Endometrial microvascular endothelial cells (primary cell): ENCODE results near the gene OR11H1. TPM values are rescaled to one million over a fixed set of nuclear protein-coding genes. Genes with fewer than 3 reads are reported as not detected.
"Not testable (repeated sequence)": the region's sequence is repeated elsewhere in the genome, so short reads cannot be mapped to it uniquely, and the experiment has no call there.

ENCODE experiments used
- in situ Hi-C: cut with HindIII; loops from 2 replicates; pipeline ENCODE4 v1.10.0; 2017; ENCODE audit warnings: low sequenced_read_pairs, low pct_unique_long_range_greater_than_20kb; ENCODE audit errors: inconsistent ontology term
- total RNA-seq: library from RNA; depleted of rRNA; stranded (reverse); fragments of >200 nt; gene quantifications from one replicate; pipeline ENCODE4 v1.2.3, GENCODE V29; 2015; ENCODE audit errors: inconsistent ontology term

The OR11H1 gene, protein sequence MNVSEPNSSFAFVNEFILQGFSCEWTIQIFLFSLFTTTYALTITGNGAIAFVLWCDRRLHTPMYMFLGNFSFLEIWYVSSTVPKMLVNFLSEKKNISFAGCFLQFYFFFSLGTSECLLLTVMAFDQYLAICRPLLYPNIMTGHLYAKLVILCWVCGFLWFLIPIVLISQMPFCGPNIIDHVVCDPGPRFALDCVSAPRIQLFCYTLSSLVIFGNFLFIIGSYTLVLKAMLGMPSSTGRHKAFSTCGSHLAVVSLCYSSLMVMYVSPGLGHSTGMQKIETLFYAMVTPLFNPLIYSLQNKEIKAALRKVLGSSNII
- not detected for total RNA-seq

DNA sequence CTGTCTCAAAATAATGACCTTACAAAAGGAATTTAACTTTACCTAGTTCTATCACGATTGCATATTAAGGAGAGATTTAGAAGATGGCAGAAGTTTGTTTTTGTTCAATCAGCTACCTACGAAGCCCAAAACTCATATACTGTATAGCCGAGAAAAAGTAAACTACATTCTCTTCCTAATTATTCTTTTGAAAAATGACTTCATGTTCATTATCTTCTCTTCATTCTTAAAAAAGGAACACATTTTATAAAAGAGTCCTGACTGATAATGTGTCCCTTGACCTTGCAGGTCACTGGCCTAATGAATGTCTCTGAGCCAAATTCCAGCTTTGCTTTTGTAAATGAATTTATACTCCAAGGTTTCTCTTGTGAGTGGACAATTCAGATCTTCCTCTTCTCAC is at the start of gene OR11H1:
Gene OR11H1, plus strand, starts transcription at position 301 of the 400 bp plus-strand sequence. Its CDS starts 0 bp downstream, at position 301.
- in situ Hi-C loops, result not testable (repeated sequence)

DNA sequence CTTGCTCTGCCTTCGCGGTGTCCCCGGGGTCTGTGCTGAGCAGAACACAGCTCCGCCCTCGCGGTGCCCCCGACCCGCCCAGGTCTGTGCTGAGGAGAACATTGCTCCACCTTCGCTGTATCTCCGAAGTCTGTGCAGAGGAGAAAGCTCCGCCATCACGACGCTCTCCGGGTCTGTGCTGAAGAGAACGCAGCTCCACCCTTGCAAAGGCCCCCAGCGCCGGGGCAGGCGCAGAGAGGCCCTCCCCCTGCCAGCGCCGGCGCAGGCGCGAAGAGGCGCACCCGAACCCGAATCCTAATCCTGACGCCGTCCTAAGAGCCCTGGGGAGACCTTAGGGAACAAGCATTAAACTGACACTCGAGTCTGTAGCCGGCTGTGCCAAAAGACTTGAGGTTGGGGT is 18.0 kb upstream of the OR11H1 start:
- in situ Hi-C loops, result not testable (repeated sequence)

DNA sequence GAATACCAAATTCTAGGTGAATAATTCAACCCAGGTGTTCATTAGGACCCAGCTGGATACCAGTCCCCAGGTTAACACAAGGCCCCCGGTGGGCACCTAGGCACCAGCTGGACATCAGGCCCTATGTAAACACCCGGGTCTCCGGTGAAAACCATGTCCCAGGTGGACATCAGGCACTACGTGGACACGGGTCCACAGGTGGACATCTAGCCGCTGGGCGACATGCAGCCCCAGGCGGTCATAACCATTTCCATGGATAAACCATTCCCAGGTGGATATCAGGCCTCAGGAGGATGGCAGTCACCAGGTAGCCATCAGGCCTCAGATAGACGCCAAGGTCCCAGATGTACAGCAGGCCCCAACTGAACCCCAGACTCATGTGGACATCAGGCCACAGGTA is 12.1 kb upstream of the OR11H1 start:
- in situ Hi-C loops, result not testable (repeated sequence)

- in situ Hi-C loops, result not testable (repeated sequence)
Measured at GRCh38 chr22:15553767-15554166, 25.8 kb downstream of the OR11H1 start.

DNA sequence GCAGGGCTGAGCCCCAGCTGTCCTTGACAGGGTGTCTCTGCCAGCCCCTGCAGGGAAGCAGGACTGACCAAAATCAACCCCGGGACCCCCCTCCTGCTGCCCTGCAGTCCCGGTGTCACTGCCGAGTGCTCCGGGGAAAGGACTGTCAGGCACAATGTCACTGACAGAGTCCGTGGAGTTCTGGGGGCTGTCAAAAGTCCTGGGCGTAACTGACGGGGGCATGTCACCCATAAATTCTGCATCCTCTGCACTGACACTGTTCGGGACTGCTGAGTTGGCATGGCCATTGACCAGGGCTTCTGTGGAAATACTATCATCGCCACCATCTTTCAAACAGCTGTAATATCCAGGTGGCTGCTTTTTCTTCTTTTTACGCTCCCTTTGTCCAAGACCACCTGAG is 35.5 kb downstream of the OR11H1 start:
- in situ Hi-C loops, result not testable (repeated sequence)

DNA sequence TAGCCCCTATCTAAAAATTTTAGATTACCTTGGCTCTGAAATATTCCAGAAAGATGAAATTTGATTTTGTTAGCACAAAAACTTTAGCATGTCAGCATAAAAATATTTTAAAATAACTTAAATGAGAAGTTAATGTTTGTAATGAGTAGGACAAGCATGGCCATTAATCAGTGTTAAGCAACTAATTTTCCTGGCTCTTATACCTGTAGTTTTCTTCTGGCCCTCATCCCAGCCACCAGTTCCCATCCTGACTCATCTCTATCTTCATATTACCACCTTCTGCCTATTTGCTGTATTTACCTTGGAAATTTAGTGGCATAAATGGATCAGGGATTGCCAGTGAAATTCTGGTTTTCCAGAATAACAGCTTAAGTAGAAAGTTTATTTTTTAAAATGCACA is 37.1 kb downstream of the OR11H1 start:
- in situ Hi-C loops, result not testable (repeated sequence)

Other genes starting within 250 kb of the OR11H1 start
- not detected for gene POTEH, start 161.8 kb downstream of the OR11H1 start, total RNA-seq